Measurements from ENCODE around the gene ZNF726. TPM values are rescaled to one million over a fixed set of nuclear protein-coding genes. Genes with fewer than 3 reads are reported as not detected.

Gene ZNF726
- polyA plus RNA-seq, 3 donors: 9.4 to 11.6 (median 11.2) TPM

Other genes starting within 250 kb of the ZNF726 start
- gene ZNF675, start 227.7 kb upstream of the ZNF726 start, polyA plus RNA-seq (ENCODE audit: insufficient read length in 3 of 3): 10 to 100 TPM; 16.3 to 20.2 (median 18.7) TPM
- 1 to 10 TPM; 5.8 to 7.9 (median 7.8) TPM for gene ZNF681, start 156.0 kb upstream of the ZNF726 start, polyA plus RNA-seq (ENCODE audit: insufficient read length in 3 of 3)
- 10 to 100 TPM; 34.9 to 43.2 (median 39.3) TPM for gene ZNF254, start 172.3 kb downstream of the ZNF726 start, polyA plus RNA-seq (ENCODE audit: insufficient read length in 3 of 3)